HL-60 (cell line): ENCODE measurements around the gene SHC2.

Experiments
- GABPA ChIP-seq: IDR thresholded peaks from 2 replicates; pipeline ENCODE4 v1.6.1; 2012; ENCODE audit warnings: low read depth
- SPI1 ChIP-seq: IDR thresholded peaks from 2 replicates; pipeline ENCODE4 v1.6.1; 2012; ENCODE audit warnings: low read depth, mild to moderate bottlenecking, borderline replicate concordance
- TF ChIP-seq, protein P1 (sequence below): IDR thresholded peaks from one replicate; pipeline ENCODE4 v1.5.1; 2011; ENCODE audit warnings: low read length, control low read depth, inconsistent platforms; ENCODE audit not compliant: insufficient read depth
- TF ChIP-seq, protein P2 (sequence below): IDR thresholded peaks from 2 replicates; pipeline ENCODE4 v1.6.1; 2012; ENCODE audit warnings: low read depth; ENCODE audit not compliant: insufficient replicate concordance

DNA sequence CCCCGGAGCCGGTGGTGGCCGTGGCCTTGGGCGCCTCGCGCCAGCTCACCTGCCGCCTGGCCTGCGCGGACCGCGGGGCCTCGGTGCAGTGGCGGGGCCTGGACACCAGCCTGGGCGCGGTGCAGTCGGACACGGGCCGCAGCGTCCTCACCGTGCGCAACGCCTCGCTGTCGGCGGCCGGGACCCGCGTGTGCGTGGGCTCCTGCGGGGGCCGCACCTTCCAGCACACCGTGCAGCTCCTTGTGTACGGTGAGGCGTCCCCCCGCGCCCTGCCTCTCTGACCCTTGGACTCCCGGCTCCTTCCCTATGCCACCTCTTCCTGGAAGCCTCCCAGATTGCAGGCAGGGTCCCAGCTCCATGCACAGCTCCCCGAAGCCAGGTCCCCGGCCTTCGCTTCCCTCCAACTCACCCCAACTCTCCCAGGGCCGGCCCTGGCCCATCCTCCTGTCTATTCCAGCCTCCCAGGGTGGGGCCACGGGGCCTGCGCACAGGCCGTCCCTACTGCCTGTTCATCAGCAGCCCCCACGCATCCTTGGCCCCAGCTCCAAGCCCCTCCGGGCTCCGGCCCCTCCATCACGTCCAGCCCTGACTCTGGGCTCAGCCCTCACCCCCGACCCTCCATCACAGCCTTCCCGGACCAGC lies 37.2 kb upstream of the SHC2 start:
- TF ChIP-seq, protein P1, sequence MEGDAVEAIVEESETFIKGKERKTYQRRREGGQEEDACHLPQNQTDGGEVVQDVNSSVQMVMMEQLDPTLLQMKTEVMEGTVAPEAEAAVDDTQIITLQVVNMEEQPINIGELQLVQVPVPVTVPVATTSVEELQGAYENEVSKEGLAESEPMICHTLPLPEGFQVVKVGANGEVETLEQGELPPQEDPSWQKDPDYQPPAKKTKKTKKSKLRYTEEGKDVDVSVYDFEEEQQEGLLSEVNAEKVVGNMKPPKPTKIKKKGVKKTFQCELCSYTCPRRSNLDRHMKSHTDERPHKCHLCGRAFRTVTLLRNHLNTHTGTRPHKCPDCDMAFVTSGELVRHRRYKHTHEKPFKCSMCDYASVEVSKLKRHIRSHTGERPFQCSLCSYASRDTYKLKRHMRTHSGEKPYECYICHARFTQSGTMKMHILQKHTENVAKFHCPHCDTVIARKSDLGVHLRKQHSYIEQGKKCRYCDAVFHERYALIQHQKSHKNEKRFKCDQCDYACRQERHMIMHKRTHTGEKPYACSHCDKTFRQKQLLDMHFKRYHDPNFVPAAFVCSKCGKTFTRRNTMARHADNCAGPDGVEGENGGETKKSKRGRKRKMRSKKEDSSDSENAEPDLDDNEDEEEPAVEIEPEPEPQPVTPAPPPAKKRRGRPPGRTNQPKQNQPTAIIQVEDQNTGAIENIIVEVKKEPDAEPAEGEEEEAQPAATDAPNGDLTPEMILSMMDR = no peak
- TF ChIP-seq, protein P2, sequence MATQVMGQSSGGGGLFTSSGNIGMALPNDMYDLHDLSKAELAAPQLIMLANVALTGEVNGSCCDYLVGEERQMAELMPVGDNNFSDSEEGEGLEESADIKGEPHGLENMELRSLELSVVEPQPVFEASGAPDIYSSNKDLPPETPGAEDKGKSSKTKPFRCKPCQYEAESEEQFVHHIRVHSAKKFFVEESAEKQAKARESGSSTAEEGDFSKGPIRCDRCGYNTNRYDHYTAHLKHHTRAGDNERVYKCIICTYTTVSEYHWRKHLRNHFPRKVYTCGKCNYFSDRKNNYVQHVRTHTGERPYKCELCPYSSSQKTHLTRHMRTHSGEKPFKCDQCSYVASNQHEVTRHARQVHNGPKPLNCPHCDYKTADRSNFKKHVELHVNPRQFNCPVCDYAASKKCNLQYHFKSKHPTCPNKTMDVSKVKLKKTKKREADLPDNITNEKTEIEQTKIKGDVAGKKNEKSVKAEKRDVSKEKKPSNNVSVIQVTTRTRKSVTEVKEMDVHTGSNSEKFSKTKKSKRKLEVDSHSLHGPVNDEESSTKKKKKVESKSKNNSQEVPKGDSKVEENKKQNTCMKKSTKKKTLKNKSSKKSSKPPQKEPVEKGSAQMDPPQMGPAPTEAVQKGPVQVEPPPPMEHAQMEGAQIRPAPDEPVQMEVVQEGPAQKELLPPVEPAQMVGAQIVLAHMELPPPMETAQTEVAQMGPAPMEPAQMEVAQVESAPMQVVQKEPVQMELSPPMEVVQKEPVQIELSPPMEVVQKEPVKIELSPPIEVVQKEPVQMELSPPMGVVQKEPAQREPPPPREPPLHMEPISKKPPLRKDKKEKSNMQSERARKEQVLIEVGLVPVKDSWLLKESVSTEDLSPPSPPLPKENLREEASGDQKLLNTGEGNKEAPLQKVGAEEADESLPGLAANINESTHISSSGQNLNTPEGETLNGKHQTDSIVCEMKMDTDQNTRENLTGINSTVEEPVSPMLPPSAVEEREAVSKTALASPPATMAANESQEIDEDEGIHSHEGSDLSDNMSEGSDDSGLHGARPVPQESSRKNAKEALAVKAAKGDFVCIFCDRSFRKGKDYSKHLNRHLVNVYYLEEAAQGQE = no peak
- TF ChIP-seq GABPA = no peak
- TF ChIP-seq SPI1 = no peak
